Measurements from ENCODE around the gene HTR1B. TPM values are rescaled to one million over a fixed set of nuclear protein-coding genes. Genes with fewer than 3 reads are reported as not detected.

HTR1B gene
- total and polyA plus RNA-seq, 9 of the 15 experiments (the other 6 are each of a cell fraction or from before 2014, with no cell fraction given): not detected

DNA sequence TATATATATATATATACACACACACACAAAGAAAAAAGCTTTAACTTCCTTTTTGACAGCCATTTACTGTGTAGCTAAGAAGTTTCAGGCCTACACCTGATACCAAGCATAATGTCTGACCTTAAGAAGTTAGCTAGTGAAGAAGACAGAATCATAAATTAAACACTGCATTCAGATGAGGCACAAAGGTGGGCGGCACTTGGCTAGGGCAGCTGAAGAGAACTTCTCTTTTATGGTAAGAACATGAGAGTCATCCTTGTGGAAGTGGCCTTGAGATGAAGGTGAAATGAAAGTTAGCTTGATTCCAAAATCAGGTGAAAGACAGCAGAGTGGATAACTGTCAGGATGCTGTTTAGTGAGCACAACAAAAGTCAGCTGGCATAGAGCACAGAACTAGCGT lies 46.5 kb downstream of the HTR1B start:
- BruUV-seq (replicated peaks): no TSS peak
- H3K4me1 ChIP-seq (replicated peaks in 1 of 2; ENCODE audit: control insufficient read depth in 2 of 2, insufficient read depth in 2 of 2, low read length in 2 of 2): no peaks in the 10 kb centered on the region
- H3K79me2 ChIP-seq (ENCODE audit: control insufficient read depth, insufficient read depth, low read length): no peaks in the 10 kb centered on the region
- no peak overlapping the region for H3K4me2 ChIP-seq (ENCODE audit: insufficient read depth, low read length)
- ATAC-seq (no peak), FAIRE-seq (no peak), DNase-seq (ENCODE audit: extremely low read depth in 1 of 4, low spot score in 3 of 4) (no peak)
- H3K9ac ChIP-seq (ENCODE audit: insufficient read depth in 1 of 2, low read depth in 2 of 2, low read length in 2 of 2): no peak overlapping the region
- no peak overlapping the region for H2AFZ ChIP-seq (ENCODE audit: low read depth, low read length)
- WGBS (ENCODE audit: insufficient coverage, low coverage, missing lambda C conversion rate): 0% methylated on average over 2 of the region's 2 CpGs
- no peaks in the 10 kb centered on the region for H3K9me3 ChIP-seq (replicated peaks; ENCODE audit: control insufficient read depth, insufficient read depth, low read depth, low read length)
- H3K27ac ChIP-seq (ENCODE audit: extremely low read depth, low read depth, low read length): no peak overlapping the region
- H4K20me1 ChIP-seq (replicated peaks; ENCODE audit: control insufficient read depth, insufficient read depth, low read length): no peaks in the 10 kb centered on the region
- in situ Hi-C loops (cut with MboI) (no loop called here), intact Hi-C loops (cut with micrococcal nuclease) (no loop called here)
- ChIA-PET CTCF (ENCODE audit: low intra/inter-chr PET ratio) (no interaction called here), POLR2A (no interaction called here)
- no peaks in the 10 kb centered on the region for H3K9me1 ChIP-seq (ENCODE audit: control insufficient read depth, insufficient read depth, low read length)
- H3K4me3 ChIP-seq: no peak overlapping the region
- no peaks in the 10 kb centered on the region for H3K27me3 ChIP-seq (ENCODE audit: control insufficient read depth in 2 of 2, insufficient read depth in 2 of 2, low read length in 2 of 2)
- no peaks in the 10 kb centered on the region for H3K36me3 ChIP-seq (ENCODE audit: control insufficient read depth, insufficient read depth, low read length)
- TF ChIP-seq, protein P1, sequence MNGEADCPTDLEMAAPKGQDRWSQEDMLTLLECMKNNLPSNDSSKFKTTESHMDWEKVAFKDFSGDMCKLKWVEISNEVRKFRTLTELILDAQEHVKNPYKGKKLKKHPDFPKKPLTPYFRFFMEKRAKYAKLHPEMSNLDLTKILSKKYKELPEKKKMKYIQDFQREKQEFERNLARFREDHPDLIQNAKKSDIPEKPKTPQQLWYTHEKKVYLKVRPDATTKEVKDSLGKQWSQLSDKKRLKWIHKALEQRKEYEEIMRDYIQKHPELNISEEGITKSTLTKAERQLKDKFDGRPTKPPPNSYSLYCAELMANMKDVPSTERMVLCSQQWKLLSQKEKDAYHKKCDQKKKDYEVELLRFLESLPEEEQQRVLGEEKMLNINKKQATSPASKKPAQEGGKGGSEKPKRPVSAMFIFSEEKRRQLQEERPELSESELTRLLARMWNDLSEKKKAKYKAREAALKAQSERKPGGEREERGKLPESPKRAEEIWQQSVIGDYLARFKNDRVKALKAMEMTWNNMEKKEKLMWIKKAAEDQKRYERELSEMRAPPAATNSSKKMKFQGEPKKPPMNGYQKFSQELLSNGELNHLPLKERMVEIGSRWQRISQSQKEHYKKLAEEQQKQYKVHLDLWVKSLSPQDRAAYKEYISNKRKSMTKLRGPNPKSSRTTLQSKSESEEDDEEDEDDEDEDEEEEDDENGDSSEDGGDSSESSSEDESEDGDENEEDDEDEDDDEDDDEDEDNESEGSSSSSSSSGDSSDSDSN (IDR thresholded peaks at IDR 0.05; ENCODE audit: borderline replicate concordance in 1 of 2, low read depth in 2 of 2, low read length in 2 of 2): no peak
- TF ChIP-seq ZNF444 (CRISPR knock-in tag; IDR thresholded peaks at IDR 0.05): no peak
- TF ChIP-seq, protein P2, sequence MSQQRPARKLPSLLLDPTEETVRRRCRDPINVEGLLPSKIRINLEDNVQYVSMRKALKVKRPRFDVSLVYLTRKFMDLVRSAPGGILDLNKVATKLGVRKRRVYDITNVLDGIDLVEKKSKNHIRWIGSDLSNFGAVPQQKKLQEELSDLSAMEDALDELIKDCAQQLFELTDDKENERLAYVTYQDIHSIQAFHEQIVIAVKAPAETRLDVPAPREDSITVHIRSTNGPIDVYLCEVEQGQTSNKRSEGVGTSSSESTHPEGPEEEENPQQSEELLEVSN (IDR thresholded peaks at IDR 0.05; ENCODE audit: borderline replicate concordance in 1 of 2, extremely low read depth in 1 of 2, insufficient read depth in 1 of 2, insufficient read length in 1 of 2, low read depth in 1 of 2, low read length in 1 of 2, poor library complexity in 1 of 2, severe bottlenecking in 1 of 2): no peak
- no peak for TF ChIP-seq ZNF583 (CRISPR knock-in tag; IDR thresholded peaks at IDR 0.05)
- no peak for TF ChIP-seq BRD9 (IDR thresholded peaks at IDR 0.05; ENCODE audit: low read depth, partially characterized antibody)
- TF ChIP-seq, protein P3, sequence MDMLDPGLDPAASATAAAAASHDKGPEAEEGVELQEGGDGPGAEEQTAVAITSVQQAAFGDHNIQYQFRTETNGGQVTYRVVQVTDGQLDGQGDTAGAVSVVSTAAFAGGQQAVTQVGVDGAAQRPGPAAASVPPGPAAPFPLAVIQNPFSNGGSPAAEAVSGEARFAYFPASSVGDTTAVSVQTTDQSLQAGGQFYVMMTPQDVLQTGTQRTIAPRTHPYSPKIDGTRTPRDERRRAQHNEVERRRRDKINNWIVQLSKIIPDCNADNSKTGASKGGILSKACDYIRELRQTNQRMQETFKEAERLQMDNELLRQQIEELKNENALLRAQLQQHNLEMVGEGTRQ (CRISPR knock-in tag; IDR thresholded peaks at IDR 0.05): no peak
- no peak for TF ChIP-seq ZFP30 (CRISPR knock-in tag; IDR thresholded peaks at IDR 0.05; ENCODE audit: borderline replicate concordance)
- TF ChIP-seq PPARD (CRISPR knock-in tag; IDR thresholded peaks at IDR 0.05): no peak
- TF ChIP-seq, protein P4, sequence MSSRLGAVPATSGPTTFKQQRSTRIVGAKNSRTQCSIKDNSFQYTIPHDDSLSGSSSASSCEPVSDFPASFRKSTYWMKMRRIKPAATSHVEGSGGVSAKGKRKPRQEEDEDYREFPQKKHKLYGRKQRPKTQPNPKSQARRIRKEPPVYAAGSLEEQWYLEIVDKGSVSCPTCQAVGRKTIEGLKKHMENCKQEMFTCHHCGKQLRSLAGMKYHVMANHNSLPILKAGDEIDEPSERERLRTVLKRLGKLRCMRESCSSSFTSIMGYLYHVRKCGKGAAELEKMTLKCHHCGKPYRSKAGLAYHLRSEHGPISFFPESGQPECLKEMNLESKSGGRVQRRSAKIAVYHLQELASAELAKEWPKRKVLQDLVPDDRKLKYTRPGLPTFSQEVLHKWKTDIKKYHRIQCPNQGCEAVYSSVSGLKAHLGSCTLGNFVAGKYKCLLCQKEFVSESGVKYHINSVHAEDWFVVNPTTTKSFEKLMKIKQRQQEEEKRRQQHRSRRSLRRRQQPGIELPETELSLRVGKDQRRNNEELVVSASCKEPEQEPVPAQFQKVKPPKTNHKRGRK (tag; IDR thresholded peaks at IDR 0.05): no peak
- no peak for TF ChIP-seq POLR3G (IDR thresholded peaks at IDR 0.05; ENCODE audit: extremely low read depth, insufficient read length, insufficient replicate concordance)
